Tibial nerve (tissue), 4 donors: ENCODE data around the gene STX8.

ENCODE experiments used
- CTCF ChIP-seq, 5 experiments: fragments of 200-600 bp in 3 of 5; fragments of 450-650 bp in 2 of 5; sonication (generic) in 3 of 5; IDR thresholded peaks; one replicate each; pipeline ENCODE4 v1.5.1; 2016 to 2019; ENCODE audit warnings: antibody characterized with exemption in 5 of 5, mild to moderate bottlenecking in 3 of 5, moderate library complexity in 2 of 5
- EP300 ChIP-seq, 2 donors: sonication (generic); formaldehyde crosslinking; IDR thresholded peaks; one replicate each; pipeline ENCODE4 v1.6.1; 2017; ENCODE audit warnings: antibody characterized with exemption in 2 of 2, mild to moderate bottlenecking in 1 of 2
- POLR2A ChIP-seq, 2 donors: fragments of 450-650 bp; IDR thresholded peaks; one replicate each; pipeline ENCODE4 v1.6.1; 2017; ENCODE audit warnings: antibody characterized with exemption in 2 of 2, mild to moderate bottlenecking in 2 of 2, moderate library complexity in 2 of 2

GRCh38 chr17:9279893-9280292 is 295.7 kb downstream of the STX8 start:
- TF ChIP-seq CTCF (IDR thresholded peaks at IDR 0.05), result no peak
- no peak for TF ChIP-seq EP300 (IDR thresholded peaks at IDR 0.05)
- TF ChIP-seq POLR2A (IDR thresholded peaks at IDR 0.05), result no peak
